ENCODE measurements around the gene PDE1A.

The PDE1A gene

GRCh38 chr2:182428476-182428875 is 1.6 kb upstream of the PDE1A start:
- no peaks in the 10 kb centered on the region for H3K9me3 ChIP-seq (ENCODE audit: severe bottlenecking)
- no peaks in the 10 kb centered on the region for H3K27me3 ChIP-seq (ENCODE audit: insufficient read depth, poor library complexity, severe bottlenecking)
- ATAC-seq (ENCODE audit: low read depth) (no peak), DNase-seq (ENCODE audit: low spot score) (no peak)
- H3K4me1 ChIP-seq (ENCODE audit: insufficient read depth, poor library complexity, severe bottlenecking), result no peaks in the 10 kb centered on the region
- no peak for TF ChIP-seq CTCF (IDR thresholded peaks at IDR 0.05; ENCODE audit: poor library complexity, severe bottlenecking)
- no peaks in the 10 kb centered on the region for H3K36me3 ChIP-seq (ENCODE audit: low read depth)
- no peak overlapping the region for H3K27ac ChIP-seq (ENCODE audit: poor library complexity, severe bottlenecking)
- H3K4me3 ChIP-seq (ENCODE audit: severe bottlenecking), result no peak overlapping the region

GRCh38 chr2:182426082-182426917 is 536 bp downstream of the PDE1A start:
- DNase-seq (ENCODE audit: low spot score), result no peak

GRCh38 chr2:182422864-182423263 is 4.0 kb downstream of the PDE1A start:
- Histone ChIP-seq H3K27me3 (ENCODE audit: insufficient read depth, poor library complexity, severe bottlenecking) (no peaks in the 10 kb centered on the region), H3K27ac (ENCODE audit: poor library complexity, severe bottlenecking) (no peak overlapping the region), H3K4me3 (ENCODE audit: severe bottlenecking) (no peak overlapping the region), H3K9me3 (ENCODE audit: severe bottlenecking) (no peaks in the 10 kb centered on the region), H3K4me1 (ENCODE audit: insufficient read depth, poor library complexity, severe bottlenecking) (no peaks in the 10 kb centered on the region), H3K36me3 (ENCODE audit: low read depth) (no peaks in the 10 kb centered on the region)
- no peak for DNase-seq (ENCODE audit: low spot score)
- ATAC-seq (ENCODE audit: low read depth), result no peak
- TF ChIP-seq CTCF (IDR thresholded peaks at IDR 0.05; ENCODE audit: poor library complexity, severe bottlenecking), result no peak

More at GRCh38 chr2:182426082-182426917, 536 bp downstream of the PDE1A start:
- ATAC-seq (ENCODE audit: low read depth), result no peak
- H3K27me3 ChIP-seq (ENCODE audit: insufficient read depth, poor library complexity, severe bottlenecking), result no peaks in the 10 kb centered on the region
- H3K36me3 ChIP-seq (ENCODE audit: low read depth), result no peaks in the 10 kb centered on the region
- no peak overlapping the region for H3K4me3 ChIP-seq (ENCODE audit: severe bottlenecking)
- H3K9me3 ChIP-seq (ENCODE audit: severe bottlenecking), result no peaks in the 10 kb centered on the region
- no peaks in the 10 kb centered on the region for H3K4me1 ChIP-seq (ENCODE audit: insufficient read depth, poor library complexity, severe bottlenecking)
- no peak overlapping the region for H3K27ac ChIP-seq (ENCODE audit: poor library complexity, severe bottlenecking)
- no peak for TF ChIP-seq CTCF (IDR thresholded peaks at IDR 0.05; ENCODE audit: poor library complexity, severe bottlenecking)

- no peaks in the 10 kb centered on the region for H3K9me3 ChIP-seq (ENCODE audit: severe bottlenecking)
- H3K27me3 ChIP-seq (ENCODE audit: insufficient read depth, poor library complexity, severe bottlenecking), result no peaks in the 10 kb centered on the region
- no peak for ATAC-seq (ENCODE audit: low read depth)
- no peak overlapping the region for H3K4me3 ChIP-seq (ENCODE audit: severe bottlenecking)
- H3K36me3 ChIP-seq (ENCODE audit: low read depth), result no peaks in the 10 kb centered on the region
- TF ChIP-seq CTCF (IDR thresholded peaks at IDR 0.05; ENCODE audit: poor library complexity, severe bottlenecking), result no peak
- no peaks in the 10 kb centered on the region for H3K4me1 ChIP-seq (ENCODE audit: insufficient read depth, poor library complexity, severe bottlenecking)
- H3K27ac ChIP-seq (ENCODE audit: poor library complexity, severe bottlenecking), result no peak overlapping the region
- DNase-seq (ENCODE audit: low spot score), result no peak
Observed at GRCh38 chr2:182420669-182421068, 6.2 kb downstream of the PDE1A start.

GRCh38 chr2:182416861-182417260 is 10.0 kb downstream of the PDE1A start:
- no peak for ATAC-seq (ENCODE audit: low read depth)
- TF ChIP-seq CTCF (IDR thresholded peaks at IDR 0.05; ENCODE audit: poor library complexity, severe bottlenecking), result no peak
- H3K27ac ChIP-seq (ENCODE audit: poor library complexity, severe bottlenecking), result no peak overlapping the region

More at GRCh38 chr2:182416861-182417260, 10.0 kb downstream of the PDE1A start:
- no peaks in the 10 kb centered on the region for H3K4me1 ChIP-seq (ENCODE audit: insufficient read depth, poor library complexity, severe bottlenecking)
- no peaks in the 10 kb centered on the region for H3K36me3 ChIP-seq (ENCODE audit: low read depth)
- H3K9me3 ChIP-seq (ENCODE audit: severe bottlenecking), result no peaks in the 10 kb centered on the region
- DNase-seq (ENCODE audit: low spot score), result no peak
- H3K27me3 ChIP-seq (ENCODE audit: insufficient read depth, poor library complexity, severe bottlenecking), result no peaks in the 10 kb centered on the region
- H3K4me3 ChIP-seq (ENCODE audit: severe bottlenecking), result no peak overlapping the region
